ENCODE results near the gene GPI.

Gene GPI

GRCh38 chr19:34432797-34433196, 67.8 kb downstream of the GPI start:
- H3K4me3 ChIP-seq (ENCODE audit: low read depth, low read length) = no peak overlapping the region
- TF ChIP-seq, protein P1, sequence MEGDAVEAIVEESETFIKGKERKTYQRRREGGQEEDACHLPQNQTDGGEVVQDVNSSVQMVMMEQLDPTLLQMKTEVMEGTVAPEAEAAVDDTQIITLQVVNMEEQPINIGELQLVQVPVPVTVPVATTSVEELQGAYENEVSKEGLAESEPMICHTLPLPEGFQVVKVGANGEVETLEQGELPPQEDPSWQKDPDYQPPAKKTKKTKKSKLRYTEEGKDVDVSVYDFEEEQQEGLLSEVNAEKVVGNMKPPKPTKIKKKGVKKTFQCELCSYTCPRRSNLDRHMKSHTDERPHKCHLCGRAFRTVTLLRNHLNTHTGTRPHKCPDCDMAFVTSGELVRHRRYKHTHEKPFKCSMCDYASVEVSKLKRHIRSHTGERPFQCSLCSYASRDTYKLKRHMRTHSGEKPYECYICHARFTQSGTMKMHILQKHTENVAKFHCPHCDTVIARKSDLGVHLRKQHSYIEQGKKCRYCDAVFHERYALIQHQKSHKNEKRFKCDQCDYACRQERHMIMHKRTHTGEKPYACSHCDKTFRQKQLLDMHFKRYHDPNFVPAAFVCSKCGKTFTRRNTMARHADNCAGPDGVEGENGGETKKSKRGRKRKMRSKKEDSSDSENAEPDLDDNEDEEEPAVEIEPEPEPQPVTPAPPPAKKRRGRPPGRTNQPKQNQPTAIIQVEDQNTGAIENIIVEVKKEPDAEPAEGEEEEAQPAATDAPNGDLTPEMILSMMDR (IDR thresholded peaks at IDR 0.05; ENCODE audit: low read depth, low read length) = no peak

- TF ChIP-seq, protein P1 (IDR thresholded peaks at IDR 0.05; ENCODE audit: low read depth, low read length) = no peak
- H3K4me3 ChIP-seq (ENCODE audit: low read depth, low read length) = no peak overlapping the region
Measured at GRCh38 chr19:34436716-34437115, 71.7 kb downstream of the GPI start.

DNA sequence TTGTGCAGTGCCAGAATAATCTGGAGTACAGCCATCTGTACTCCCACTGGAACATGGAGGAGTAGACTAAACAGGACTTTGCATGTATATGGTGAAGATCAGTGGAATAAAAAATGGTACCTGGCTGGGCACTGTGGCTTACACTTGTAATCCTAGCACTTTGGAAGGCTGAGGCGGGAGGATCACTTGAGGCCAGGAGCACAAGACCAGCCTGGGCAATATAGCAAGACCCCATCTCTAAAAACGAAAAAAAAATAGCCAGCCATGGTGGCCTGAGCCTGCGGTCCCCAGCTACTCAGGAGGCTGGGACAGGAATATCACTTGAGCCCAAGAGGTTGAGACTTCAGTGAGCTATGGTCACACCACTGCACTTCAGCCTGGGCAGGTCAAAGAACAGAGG, 83.2 kb downstream of the GPI start:
- H3K4me3 ChIP-seq (ENCODE audit: low read depth, low read length) = no peak overlapping the region
- TF ChIP-seq, protein P1 (IDR thresholded peaks at IDR 0.05; ENCODE audit: low read depth, low read length) = no peak
